Endothelial cell of umbilical vein (primary cell): ENCODE results near the gene CARMIL1. TPM values are rescaled to one million over a fixed set of nuclear protein-coding genes. Genes with fewer than 3 reads are reported as not detected.

ENCODE experiments used
- BruUV-seq: library from RNA; stranded (reverse); fragments of 400-500 nt; replicated peaks from 2 replicates; lab custom pipeline; 2021; lab: Mats Ljungman, UMichigan
- CTCF ChIA-PET: fragments of 300-600, 350-600 bp; sonication (Branson Sonifier 250); formaldehyde crosslinking; loops from one replicate; lab custom pipeline; 2021; ENCODE audit warnings: antibody characterized with exemption, inconsistent platforms; lab: Charles Lee
- POLR2A ChIA-PET: fragments of 300-600, 350-600 bp; sonication (Branson Sonifier 250); formaldehyde crosslinking; loops from one replicate; lab custom pipeline; 2021; ENCODE audit warnings: antibody characterized with exemption, inconsistent platforms; lab: Charles Lee
- DNase-seq: peaks from one replicate; pipeline ENCODE4 v3.0.0-alpha.2; 2011; ENCODE audit warnings: low read depth, low spot score
- FAIRE-seq: peaks from 2 replicates; lab custom pipeline; 2011; peaks lifted over from hg19 to GRCh38; lab: Jason Lieb, UNC
- H2AFZ ChIP-seq: 2 replicates; pipeline ENCODE4 v1.6.0; 2012; ENCODE audit warnings: low read depth, low read length, control low read depth, inconsistent platforms
- H3K27ac ChIP-seq: 2 replicates; pipeline ENCODE4 v1.5.1; 2011; ENCODE audit warnings: low read depth, mild to moderate bottlenecking, control low read depth, low read length, moderate library complexity; ENCODE audit not compliant: insufficient read depth
- H3K27me3 ChIP-seq, 2 experiments: 2 replicates each; pipeline versions ENCODE4 v1.6.0 to v1.6.1; 2011; ENCODE audit warnings: low read length in 2 of 2, mixed read lengths in 1 of 2; ENCODE audit not compliant: control insufficient read depth in 2 of 2, insufficient read depth in 2 of 2
- H3K36me3 ChIP-seq, 2 experiments: 2 replicates in 1 of 2; 3 replicates in 1 of 2; pipeline ENCODE4 v1.5.1; 2011; ENCODE audit warnings: low read length in 2 of 2, mild to moderate bottlenecking in 1 of 2, moderate library complexity in 1 of 2; ENCODE audit not compliant: control insufficient read depth in 2 of 2, insufficient read depth in 2 of 2; ENCODE audit errors: extremely low read depth in 1 of 2
- H3K4me1 ChIP-seq: 3 replicates; pipeline ENCODE4 v1.5.1; 2011; ENCODE audit warnings: mild to moderate bottlenecking, low read length; ENCODE audit not compliant: control insufficient read depth, insufficient read depth; ENCODE audit errors: extremely low read depth
- H3K4me2 ChIP-seq: 2 replicates; pipeline ENCODE4 v1.6.1; 2011; ENCODE audit warnings: low read length, control low read depth, mixed read lengths; ENCODE audit not compliant: insufficient read depth
- H3K4me3 ChIP-seq, 3 experiments: fragments of 200-600 bp in 1 of 3; sonication (generic), shearing (Covaris generic) in 1 of 3; replicated peaks in 1 of 3; 2 replicates each; pipeline ENCODE4 v1.5.1; 2011 to 2016; ENCODE audit warnings: control low read depth in 3 of 3, low read length in 3 of 3, mild to moderate bottlenecking in 2 of 3, inconsistent platforms in 1 of 3, low read depth in 1 of 3, moderate library complexity in 1 of 3; ENCODE audit not compliant: insufficient read depth in 1 of 3
- H3K79me2 ChIP-seq: 2 replicates; pipeline ENCODE4 v1.6.0; 2012; ENCODE audit warnings: low read length, inconsistent platforms; ENCODE audit not compliant: control insufficient read depth, insufficient read depth
- H3K9ac ChIP-seq: replicated peaks from 2 replicates; pipeline ENCODE3; 2011; ENCODE audit warnings: low read length, control low read depth; ENCODE audit not compliant: insufficient read depth; ENCODE audit errors: extremely low read depth
- H3K9me1 ChIP-seq: replicated peaks from 3 replicates; pipeline ENCODE4 v1.6.0; 2011; ENCODE audit warnings: mild to moderate bottlenecking, low read length; ENCODE audit not compliant: control insufficient read depth, insufficient read depth; ENCODE audit errors: extremely low read depth
- H3K9me3 ChIP-seq: replicated peaks from 2 replicates; pipeline ENCODE4 v1.5.1; 2012; ENCODE audit warnings: low read length, inconsistent platforms; ENCODE audit not compliant: control insufficient read depth, insufficient read depth
- H4K20me1 ChIP-seq: replicated peaks from 2 replicates; pipeline ENCODE3; 2011; ENCODE audit warnings: mild to moderate bottlenecking, low read length; ENCODE audit not compliant: control insufficient read depth, insufficient read depth; ENCODE audit errors: extremely low read depth
- CTCF ChIP-seq, 2 donors: IDR thresholded peaks; 1 replicate in 1 of 2; 2 replicates in 1 of 2; pipeline ENCODE4 v1.5.1; 2011; ENCODE audit warnings: low read length in 2 of 2, mild to moderate bottlenecking in 2 of 2, moderate library complexity in 2 of 2, control low read depth in 1 of 2, inconsistent platforms in 1 of 2, low read depth in 1 of 2; ENCODE audit not compliant: insufficient read depth in 1 of 2; ENCODE audit errors: extremely low read depth in 1 of 2
- EZH2 ChIP-seq: IDR thresholded peaks from 2 replicates; pipeline ENCODE4 v1.6.1; 2012; ENCODE audit warnings: borderline replicate concordance, low read depth, mild to moderate bottlenecking, moderate library complexity, low read length, inconsistent platforms; ENCODE audit not compliant: severe bottlenecking
- FOS ChIP-seq: IDR thresholded peaks from 2 replicates; pipeline ENCODE4 v1.6.1; 2011; ENCODE audit warnings: mild to moderate bottlenecking, low read length, moderate library complexity, borderline replicate concordance; ENCODE audit not compliant: insufficient read depth
- GATA2 ChIP-seq: IDR thresholded peaks from 2 replicates; pipeline ENCODE4 v1.7.0; 2011; ENCODE audit warnings: low read depth, mild to moderate bottlenecking, moderate library complexity, mixed read lengths, low read length; ENCODE audit not compliant: insufficient read length, insufficient read depth
- JUN ChIP-seq: IDR thresholded peaks from 2 replicates; pipeline ENCODE4 v1.6.1; 2011; ENCODE audit warnings: borderline replicate concordance, low read depth; ENCODE audit not compliant: insufficient read length, insufficient read depth
- MAX ChIP-seq: IDR thresholded peaks from 2 replicates; pipeline ENCODE4 v1.6.1; 2011; ENCODE audit not compliant: insufficient read depth, insufficient read length
- MYC ChIP-seq: IDR thresholded peaks from one replicate; pipeline ENCODE4 v1.6.1; 2011; ENCODE audit warnings: mild to moderate bottlenecking, low read depth, low read length
- POLR2A ChIP-seq: IDR thresholded peaks from 2 replicates; pipeline ENCODE4 v1.6.1; 2012; ENCODE audit warnings: low read depth, mild to moderate bottlenecking, control low read depth, low read length
- POLR2AphosphoS5 ChIP-seq: IDR thresholded peaks from 2 replicates; pipeline ENCODE4 v1.6.1; 2012; ENCODE audit warnings: low read depth, mild to moderate bottlenecking, control low read depth, low read length, moderate library complexity; ENCODE audit not compliant: insufficient read depth
- dilution Hi-C: fragments of 300-500 bp; cut with MboI; formaldehyde crosslinking; loops from one replicate; pipeline ENCODE4 v1.15.0; 2019; ENCODE audit warnings: low sequenced_read_pairs; ENCODE audit not compliant: extremely low pct_ligation_motif_present
- intact Hi-C: fragments of 100-400 bp; cut with micrococcal nuclease; formaldehyde crosslinking; loops from one replicate; pipeline ENCODE4 v1.10.0; 2022
- polyA plus RNA-seq, 4 experiments: library from polyadenylated mRNA; depleted of rRNA in 3 of 4; stranded (reverse) in 3 of 4; unstranded in 1 of 4; fragments of >200 nt; gene quantifications; 2 replicates each; pipeline versions ENCODE4 v1.2.1 to v1.2.3, GENCODE V29; 2011 to 2012; ENCODE audit warnings: missing spikeins in 1 of 4
- total RNA-seq: library from RNA; stranded (reverse); gene quantifications from 2 replicates; pipeline ENCODE4 v1.2.3, GENCODE V29; 2021

Gene CARMIL1
- total and polyA plus RNA-seq, 2 donors (not counting 3 experiments of a cell fraction or from before 2014, with no cell fraction given) = 1.3 to 8.7 TPM

DNA sequence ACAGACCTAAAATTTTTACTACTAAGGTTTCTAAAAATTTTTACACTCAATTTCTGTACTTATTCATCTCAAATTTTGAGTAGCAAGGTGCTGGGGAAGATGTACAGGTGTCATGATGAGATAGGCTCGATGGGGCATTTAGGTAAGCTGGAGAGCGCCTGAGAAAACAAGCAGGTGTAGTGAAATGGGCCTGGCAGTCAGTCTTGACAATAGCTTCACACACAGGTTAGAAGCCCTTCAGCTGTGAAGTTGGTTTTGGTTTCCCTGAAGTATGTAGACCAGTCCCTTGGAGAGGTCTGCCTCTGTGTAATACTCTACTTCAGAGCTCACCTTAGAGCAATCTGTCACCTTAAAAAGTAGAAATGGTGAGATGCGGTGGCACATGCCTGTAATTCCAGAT lies 228.9 kb downstream of the CARMIL1 start:
- FAIRE-seq (no peak), DNase-seq (no peak)
- H3K27ac ChIP-seq = no peak overlapping the region
- CTCF ChIA-PET = interaction anchor here (4.7 kb wide), 1 partner anchor 17 kb away, joined by 30 read pairs; no protein-coding TSS in a partner anchor
- H3K79me2 ChIP-seq = no peaks in the 10 kb centered on the region
- no peak for TF ChIP-seq POLR2AphosphoS5
- H3K4me1 ChIP-seq = no peaks in the 10 kb centered on the region
- H3K36me3 ChIP-seq = no peaks in the 10 kb centered on the region
- no peaks in the 10 kb centered on the region for H4K20me1 ChIP-seq
- no peak overlapping the region for H2AFZ ChIP-seq
- H3K9ac ChIP-seq = no peak overlapping the region
- dilution Hi-C loops = no loop called here
- BruUV-seq = no TSS peak
- no peaks in the 10 kb centered on the region for H3K27me3 ChIP-seq
- H3K9me1 ChIP-seq = no peaks in the 10 kb centered on the region
- intact Hi-C loops = no loop called here
- no peaks in the 10 kb centered on the region for H3K9me3 ChIP-seq
- H3K4me2 ChIP-seq = no peak overlapping the region
- POLR2A ChIA-PET = no interaction called here
- no peak overlapping the region for H3K4me3 ChIP-seq

DNA sequence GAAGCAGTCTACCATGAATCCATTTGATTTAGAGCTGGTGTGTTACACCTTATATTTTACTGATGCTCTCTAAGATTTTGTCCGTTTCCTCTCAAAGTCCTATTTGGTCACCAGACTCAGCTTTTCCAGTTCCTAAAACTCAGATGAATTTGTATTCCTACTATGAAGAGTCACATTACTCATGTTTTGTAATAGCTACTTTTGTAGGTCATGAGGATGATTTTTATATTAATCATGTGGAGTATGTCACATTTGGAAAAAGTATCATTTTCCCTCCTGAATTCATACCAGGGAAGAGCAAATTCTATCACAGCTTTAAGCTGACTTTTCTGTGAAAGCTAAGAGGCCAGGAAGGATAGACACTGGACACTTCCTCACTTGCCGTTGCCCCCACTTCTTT lies 232.2 kb downstream of the CARMIL1 start:
- no peak overlapping the region for H3K4me2 ChIP-seq
- no peaks in the 10 kb centered on the region for H3K9me3 ChIP-seq
- POLR2A ChIA-PET = no interaction called here
- intact Hi-C loops (no loop called here), dilution Hi-C loops (no loop called here)
- H3K4me3 ChIP-seq = no peak overlapping the region
- no peak overlapping the region for H3K27ac ChIP-seq
- H3K9me1 ChIP-seq = no peaks in the 10 kb centered on the region
- no TSS peak for BruUV-seq
- H3K4me1 ChIP-seq = no peaks in the 10 kb centered on the region
- DNase-seq (no peak), FAIRE-seq (no peak)
- H3K79me2 ChIP-seq = no peaks in the 10 kb centered on the region
- H3K27me3 ChIP-seq = no peaks in the 10 kb centered on the region
- no peak overlapping the region for H2AFZ ChIP-seq
- CTCF ChIA-PET = interaction anchor here (0.6 to 1.5 kb wide), 7 partner anchors 12 to 69 kb away, joined by 3 to 6 read pairs (median 3); no protein-coding TSS in a partner anchor
- no peaks in the 10 kb centered on the region for H4K20me1 ChIP-seq
- TF ChIP-seq POLR2A (no peak), GATA2 (no peak), POLR2AphosphoS5 (no peak), MYC (no peak), MAX (no peak), FOS (no peak), EZH2 (no peak), JUN (no peak), CTCF (IDR thresholded peaks at IDR 0.05; ENCODE audit: extremely low read depth in 1 of 2, insufficient read depth in 1 of 2, low read depth in 1 of 2, low read length in 2 of 2) (no peak)
- no peaks in the 10 kb centered on the region for H3K36me3 ChIP-seq
- H3K9ac ChIP-seq = no peak overlapping the region
